ENCODE data around the gene PROX2.

- TF ChIP-seq, protein P1, sequence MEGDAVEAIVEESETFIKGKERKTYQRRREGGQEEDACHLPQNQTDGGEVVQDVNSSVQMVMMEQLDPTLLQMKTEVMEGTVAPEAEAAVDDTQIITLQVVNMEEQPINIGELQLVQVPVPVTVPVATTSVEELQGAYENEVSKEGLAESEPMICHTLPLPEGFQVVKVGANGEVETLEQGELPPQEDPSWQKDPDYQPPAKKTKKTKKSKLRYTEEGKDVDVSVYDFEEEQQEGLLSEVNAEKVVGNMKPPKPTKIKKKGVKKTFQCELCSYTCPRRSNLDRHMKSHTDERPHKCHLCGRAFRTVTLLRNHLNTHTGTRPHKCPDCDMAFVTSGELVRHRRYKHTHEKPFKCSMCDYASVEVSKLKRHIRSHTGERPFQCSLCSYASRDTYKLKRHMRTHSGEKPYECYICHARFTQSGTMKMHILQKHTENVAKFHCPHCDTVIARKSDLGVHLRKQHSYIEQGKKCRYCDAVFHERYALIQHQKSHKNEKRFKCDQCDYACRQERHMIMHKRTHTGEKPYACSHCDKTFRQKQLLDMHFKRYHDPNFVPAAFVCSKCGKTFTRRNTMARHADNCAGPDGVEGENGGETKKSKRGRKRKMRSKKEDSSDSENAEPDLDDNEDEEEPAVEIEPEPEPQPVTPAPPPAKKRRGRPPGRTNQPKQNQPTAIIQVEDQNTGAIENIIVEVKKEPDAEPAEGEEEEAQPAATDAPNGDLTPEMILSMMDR (IDR thresholded peaks at IDR 0.05) = no peak
- TF ChIP-seq ZFX (IDR thresholded peaks at IDR 0.05; ENCODE audit: borderline replicate concordance) = no peak
These were observed 14.3 kb upstream of the PROX2 start for GRCh38 chr14:74890262-74890661.
